NOMO-1 treated with DMSO at 0.1 percent for 48 hours (cell line): ENCODE measurements around the gene NACC2.
A peak's percentile ranks its signal among the peaks of the same experiment; 100 is the strongest.

ENCODE experiments used
- DNase-seq: peaks from one replicate; lab custom pipeline; 2025; ENCODE audit not compliant: unreplicated experiment; lab: John Stamatoyannopoulos, UW

The NACC2 gene

DNA sequence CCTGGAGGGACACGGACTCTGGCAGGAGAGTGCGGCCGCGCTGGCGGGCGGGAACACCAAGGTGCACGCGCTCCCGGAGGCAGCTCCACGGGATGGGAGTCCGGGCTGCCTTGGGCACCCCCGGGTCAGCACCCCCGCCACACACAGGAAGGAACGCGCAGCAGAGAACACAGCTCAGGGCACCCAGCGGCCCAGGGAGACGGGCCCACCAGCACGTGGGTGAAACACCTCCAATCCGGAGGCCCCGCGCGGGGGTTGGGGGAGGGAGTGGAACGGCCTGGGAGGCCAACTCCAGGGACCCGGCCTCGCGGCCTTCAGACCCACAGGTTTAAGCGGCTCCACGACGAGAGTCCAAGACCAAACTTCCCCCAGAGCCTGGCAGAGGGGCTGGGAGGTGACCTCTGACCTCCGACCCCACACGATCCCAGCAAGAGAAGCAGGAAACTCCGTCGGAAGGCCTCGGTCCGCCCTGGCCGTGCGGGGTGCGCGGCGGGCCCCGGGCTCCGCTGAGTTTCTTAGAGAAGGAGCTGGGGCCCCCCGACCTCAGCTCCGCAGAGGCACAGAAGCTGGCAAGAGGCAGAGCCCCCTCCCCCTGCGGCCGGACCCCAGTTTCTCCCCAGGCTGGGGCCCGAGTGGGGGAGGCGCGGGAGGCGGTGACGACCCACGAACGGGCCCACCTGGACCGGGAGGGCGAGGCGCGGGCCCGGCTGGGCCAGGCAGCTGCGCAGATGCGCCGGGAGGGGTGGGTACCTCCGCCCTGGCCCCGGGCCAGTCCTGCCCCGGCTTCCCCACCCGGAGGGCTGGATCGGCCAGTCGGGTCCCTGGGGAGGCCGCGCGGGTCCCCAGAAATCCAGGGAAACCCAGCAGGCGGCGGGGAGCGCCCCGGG, 851 bp downstream of the NACC2 start:
- peak; percentile 67 for DNase-seq

- no peak for DNase-seq
Measured at GRCh38 chr9:136093346-136093986, 1.6 kb downstream of the NACC2 start.

GRCh38 chr9:136092741-136093140, 2.3 kb downstream of the NACC2 start:
- DNase-seq: no peak

- peak; percentile 21 for DNase-seq
Measured at GRCh38 chr9:136092353-136092650, 2.8 kb downstream of the NACC2 start.

- no peak for DNase-seq
Measured at GRCh38 chr9:136091582-136092352, 3.3 kb downstream of the NACC2 start.

- DNase-seq: peak; percentile 26
Measured at GRCh38 chr9:136090768-136091581, 4.1 kb downstream of the NACC2 start.

GRCh38 chr9:136090056-136090735, 4.9 kb downstream of the NACC2 start:
- peak; percentile 67 for DNase-seq

DNA sequence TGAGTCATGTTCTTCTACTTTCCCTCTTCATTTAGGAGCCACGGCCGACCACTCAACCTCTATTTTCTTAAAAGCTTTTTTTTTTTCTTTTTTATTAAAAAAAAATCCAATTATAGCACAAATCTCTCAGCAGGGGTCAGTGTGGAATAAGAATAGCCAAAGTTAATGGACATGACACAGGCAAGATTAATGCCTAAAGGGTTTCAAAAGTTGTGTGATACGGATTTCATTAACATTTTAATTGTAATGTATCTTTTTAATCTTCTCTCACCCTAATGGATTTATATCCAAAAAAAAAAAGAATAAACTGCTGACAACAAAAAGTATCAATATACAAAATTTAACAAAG, 5.4 kb downstream of the NACC2 start:
- DNase-seq: peak; percentile 72

DNA sequence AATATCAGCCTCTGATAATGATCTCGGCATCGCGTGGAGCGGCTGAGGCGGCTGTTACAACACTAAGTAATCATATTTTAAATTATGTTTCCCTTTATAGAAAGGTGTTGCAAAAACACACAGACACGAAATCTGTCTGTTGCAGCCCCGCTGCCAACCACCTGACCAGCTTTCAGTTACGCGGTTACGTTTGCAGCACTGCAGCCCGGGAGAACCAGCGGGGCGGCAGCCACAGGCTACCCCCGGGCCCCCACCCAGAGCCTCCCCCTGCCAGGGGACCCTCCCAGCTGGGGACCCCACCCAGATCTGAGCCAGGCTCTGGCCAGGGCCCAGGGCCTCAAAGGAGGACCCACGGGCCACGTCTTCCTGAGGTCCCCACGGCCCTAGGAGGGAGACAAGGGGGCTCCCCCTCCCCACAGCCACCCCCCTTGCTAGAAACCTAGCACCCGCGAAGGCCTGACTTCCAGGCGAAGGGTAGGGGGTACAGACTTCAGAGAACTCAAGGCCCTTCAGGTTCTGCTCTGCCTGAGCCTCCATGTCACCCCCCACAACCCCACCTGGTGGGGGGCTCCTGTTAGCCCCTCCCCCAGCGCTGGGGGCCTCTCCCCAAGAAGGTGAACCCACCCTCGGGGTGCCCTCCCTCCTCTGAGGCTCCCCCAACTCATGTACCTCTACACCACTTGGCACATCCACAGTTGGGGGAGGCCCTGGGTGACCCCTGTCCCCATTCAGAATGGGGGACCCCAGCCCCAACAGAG, 6.0 kb downstream of the NACC2 start:
- DNase-seq: peak; percentile 97

GRCh38 chr9:136088481-136088938, 6.6 kb downstream of the NACC2 start:
- no peak for DNase-seq

DNA sequence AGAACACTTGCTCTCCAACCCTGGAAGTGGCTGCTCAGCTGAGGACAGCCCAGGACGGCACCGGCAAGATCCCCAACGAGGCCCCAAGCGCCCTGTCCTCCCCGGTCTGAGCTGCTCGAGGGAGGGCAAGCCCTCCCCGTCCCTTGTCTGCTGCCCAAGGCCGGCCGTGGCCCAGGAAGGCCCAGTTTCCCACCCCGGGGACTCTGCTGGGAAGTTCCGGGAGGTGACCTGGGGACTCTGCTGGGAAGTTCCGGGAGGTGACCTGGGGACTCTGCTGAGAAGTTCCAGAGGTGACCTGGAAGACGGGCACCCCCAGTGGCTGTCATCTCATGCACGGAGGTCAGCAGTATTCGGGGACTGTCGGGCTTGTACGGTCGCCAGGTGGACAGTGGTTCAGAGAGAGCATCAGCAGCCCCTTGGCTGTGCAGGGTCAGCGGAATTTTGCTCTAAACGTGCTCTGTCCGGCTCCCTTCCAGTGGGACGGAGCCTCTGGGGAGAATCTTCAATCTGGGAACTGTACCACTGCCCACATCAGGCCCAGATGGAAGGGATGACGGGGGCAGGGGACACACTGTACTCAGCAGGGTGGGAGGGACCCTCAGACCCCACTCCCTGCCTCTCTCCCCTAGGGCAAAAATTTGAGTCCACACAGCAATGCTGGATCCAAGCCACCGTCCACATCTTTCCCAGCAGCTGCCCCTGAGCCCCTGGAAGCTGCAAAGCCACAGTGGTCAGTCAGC, 7.2 kb downstream of the NACC2 start:
- DNase-seq: no peak

- no peak for DNase-seq
Measured at GRCh38 chr9:136086951-136087740, 7.9 kb downstream of the NACC2 start.

DNA sequence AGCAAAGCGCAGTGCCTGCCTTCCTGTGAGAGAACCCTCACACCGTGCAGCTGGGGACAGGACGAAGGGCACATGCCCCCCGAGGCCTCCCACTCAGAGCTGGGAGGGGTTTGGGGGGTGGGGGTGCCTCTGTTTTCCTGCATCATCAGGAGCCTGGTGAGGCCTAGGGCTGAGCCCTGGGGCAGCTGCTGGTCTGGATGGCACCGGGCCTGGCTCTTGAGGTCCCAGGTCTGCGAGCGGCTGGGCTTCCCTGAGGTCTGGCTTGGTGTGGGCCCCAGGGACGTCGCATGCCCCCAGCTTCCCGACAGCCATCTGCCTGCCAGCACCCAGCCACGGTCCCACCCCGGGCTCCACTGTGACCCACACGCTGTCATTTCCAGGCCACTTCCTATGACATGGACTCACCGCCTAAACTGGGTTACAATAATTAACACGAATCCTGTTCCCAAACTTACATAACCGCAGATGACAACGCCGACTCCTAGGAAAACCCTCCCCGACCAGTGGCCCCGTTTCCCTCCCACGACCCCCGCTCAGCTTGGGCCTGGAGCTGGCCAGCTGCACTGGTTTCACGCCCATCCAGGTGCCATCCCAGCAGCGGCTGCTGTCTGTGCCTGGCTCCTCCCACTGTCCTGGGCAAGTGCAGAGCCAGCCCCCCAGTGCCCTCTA, 8.7 kb downstream of the NACC2 start:
- no peak for DNase-seq

DNA sequence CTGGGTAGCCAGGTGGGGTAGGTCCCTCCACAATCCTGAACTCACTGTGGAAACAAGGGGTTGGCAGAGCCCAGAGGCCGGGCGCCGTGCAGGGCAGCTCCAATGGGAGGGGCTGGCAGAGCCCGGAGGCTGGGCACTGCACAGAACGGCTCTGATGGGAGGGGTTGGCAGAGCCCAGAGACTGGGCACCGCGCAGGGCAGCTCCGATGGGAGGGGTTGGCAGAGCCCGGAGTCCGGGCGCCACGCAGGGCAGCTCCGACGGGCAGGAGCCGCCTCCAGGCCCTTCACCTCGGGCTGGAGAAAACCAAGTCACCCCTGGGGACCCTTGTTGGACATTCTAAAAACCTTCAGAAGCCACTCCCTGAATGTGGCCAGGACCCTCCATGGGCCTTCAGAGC, 9.3 kb downstream of the NACC2 start:
- DNase-seq: no peak

DNA sequence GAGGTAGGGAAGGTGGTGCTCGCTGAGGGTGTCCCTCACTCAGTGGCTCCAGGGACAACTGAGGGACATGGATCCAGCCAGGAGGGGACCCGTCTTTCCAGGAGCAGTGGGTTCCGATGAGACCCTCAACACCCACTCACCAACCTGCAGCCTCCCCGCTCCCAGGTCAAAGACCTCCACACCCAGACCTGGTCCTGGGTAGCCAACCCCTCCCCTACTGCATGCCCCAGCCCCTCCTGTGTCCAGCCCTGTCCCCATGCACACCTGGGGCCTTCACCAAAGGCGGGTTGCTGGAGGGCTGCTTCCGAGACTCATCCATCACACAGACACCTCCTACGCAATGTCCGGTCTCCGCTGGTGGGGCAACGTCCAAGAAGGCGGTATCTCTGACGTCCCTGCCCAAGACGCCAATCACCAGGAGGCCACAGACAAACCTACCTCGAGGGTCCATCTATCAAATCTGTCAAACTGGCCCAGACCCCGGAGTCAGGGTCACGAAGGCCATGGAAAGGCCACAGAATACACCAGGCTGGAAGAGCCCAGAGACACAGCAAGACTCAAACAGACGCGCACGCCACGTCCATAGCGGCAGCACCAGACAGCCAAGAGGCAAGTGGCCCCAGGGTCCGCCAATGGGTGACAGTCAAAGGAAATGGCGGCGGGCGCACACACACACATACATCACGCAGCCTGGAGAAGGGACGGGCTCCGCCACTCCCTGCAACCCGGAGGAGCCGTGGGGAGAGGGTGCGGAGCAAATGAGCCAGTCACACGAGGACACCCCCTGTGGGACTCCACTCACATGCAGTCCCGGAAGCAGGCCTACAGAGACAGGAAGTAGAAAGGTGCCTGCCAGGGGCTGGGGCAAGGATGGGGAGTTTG, 10.8 kb downstream of the NACC2 start:
- peak; percentile 55 for DNase-seq

GRCh38 chr9:136083558-136084062, 11.5 kb downstream of the NACC2 start:
- no peak for DNase-seq
